Measurements from ENCODE around the gene ATP13A4. TPM values are rescaled to one million over a fixed set of nuclear protein-coding genes. Genes with fewer than 3 reads are reported as not detected.

Gene ATP13A4
- total and polyA plus RNA-seq, 4 donors, result 0.23 to 2.7 (median 0.50) TPM

DNA sequence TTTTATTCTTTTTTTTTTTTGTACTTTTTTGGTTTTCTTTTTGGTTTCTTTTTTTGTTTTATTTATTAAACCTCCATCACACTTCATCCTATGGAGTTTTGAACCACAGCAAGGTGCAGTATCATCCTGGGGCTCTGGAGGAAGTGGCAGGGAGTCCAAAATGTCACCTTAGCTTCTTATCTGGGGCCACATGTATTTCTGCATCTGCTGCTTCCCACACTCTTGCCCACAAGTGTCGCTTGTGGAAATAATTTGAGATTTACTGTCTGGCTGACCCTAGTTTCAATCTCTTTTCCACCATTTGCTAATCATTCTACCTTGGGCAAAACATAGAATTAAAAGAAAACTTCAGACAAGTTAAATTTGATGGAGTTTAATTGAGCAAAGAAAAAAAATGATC, 44.7 kb upstream of the ATP13A4 start (continued):
- TF ChIP-seq, protein P1, sequence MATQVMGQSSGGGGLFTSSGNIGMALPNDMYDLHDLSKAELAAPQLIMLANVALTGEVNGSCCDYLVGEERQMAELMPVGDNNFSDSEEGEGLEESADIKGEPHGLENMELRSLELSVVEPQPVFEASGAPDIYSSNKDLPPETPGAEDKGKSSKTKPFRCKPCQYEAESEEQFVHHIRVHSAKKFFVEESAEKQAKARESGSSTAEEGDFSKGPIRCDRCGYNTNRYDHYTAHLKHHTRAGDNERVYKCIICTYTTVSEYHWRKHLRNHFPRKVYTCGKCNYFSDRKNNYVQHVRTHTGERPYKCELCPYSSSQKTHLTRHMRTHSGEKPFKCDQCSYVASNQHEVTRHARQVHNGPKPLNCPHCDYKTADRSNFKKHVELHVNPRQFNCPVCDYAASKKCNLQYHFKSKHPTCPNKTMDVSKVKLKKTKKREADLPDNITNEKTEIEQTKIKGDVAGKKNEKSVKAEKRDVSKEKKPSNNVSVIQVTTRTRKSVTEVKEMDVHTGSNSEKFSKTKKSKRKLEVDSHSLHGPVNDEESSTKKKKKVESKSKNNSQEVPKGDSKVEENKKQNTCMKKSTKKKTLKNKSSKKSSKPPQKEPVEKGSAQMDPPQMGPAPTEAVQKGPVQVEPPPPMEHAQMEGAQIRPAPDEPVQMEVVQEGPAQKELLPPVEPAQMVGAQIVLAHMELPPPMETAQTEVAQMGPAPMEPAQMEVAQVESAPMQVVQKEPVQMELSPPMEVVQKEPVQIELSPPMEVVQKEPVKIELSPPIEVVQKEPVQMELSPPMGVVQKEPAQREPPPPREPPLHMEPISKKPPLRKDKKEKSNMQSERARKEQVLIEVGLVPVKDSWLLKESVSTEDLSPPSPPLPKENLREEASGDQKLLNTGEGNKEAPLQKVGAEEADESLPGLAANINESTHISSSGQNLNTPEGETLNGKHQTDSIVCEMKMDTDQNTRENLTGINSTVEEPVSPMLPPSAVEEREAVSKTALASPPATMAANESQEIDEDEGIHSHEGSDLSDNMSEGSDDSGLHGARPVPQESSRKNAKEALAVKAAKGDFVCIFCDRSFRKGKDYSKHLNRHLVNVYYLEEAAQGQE (IDR thresholded peaks at IDR 0.05), result no peak

DNA sequence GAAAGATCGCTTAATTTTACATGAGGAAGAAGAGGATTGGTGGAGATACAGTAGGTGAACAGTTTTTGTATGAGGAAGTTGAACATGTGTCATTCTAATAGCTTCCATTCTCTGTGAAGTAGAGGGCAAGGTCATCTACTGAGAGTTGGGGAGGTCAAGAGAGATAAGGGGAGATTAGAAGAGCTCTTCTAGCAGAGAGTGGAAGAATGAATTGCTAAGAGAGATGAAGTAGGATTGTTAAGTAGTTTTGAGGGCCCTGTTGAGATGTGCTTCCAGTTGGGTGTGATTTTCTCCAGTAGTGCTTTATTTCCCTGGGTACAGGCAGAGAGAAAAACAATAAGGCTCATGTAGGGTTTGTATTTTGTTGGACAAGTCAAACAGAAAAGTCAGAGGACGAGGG, 43.5 kb upstream of the ATP13A4 start:
- H3K9ac ChIP-seq (ENCODE audit: low read depth in 1 of 2, low read length in 2 of 2), result no peak overlapping the region
- H3K27ac ChIP-seq (ENCODE audit: low read depth in 1 of 2, low read length in 2 of 2), result no peak overlapping the region
- TF ChIP-seq NR2F2 (IDR thresholded peaks at IDR 0.05) (no peak), SP1 (IDR thresholded peaks at IDR 0.05) (no peak), FOXA1 (IDR thresholded peaks at IDR 0.05) (no peak), YY1 (IDR thresholded peaks at IDR 0.05) (no peak), JUND (IDR thresholded peaks at IDR 0.05) (no peak), HNF4G (IDR thresholded peaks at IDR 0.05) (no peak), RXRA (IDR thresholded peaks at IDR 0.05) (no peak), HNF4A (conservative IDR thresholded peaks at IDR 0.05) (no peak), GABPA (IDR thresholded peaks at IDR 0.05 in 1 of 2, conservative IDR thresholded peaks at IDR 0.05 in 1 of 2) (no peak), FOXA2 (IDR thresholded peaks at IDR 0.05) (no peak), EGR1 (IDR thresholded peaks at IDR 0.05; ENCODE audit: low read depth in 2 of 2) (no peak), TAF1 (conservative IDR thresholded peaks at IDR 0.05) (no peak)
- TF ChIP-seq, protein P2, sequence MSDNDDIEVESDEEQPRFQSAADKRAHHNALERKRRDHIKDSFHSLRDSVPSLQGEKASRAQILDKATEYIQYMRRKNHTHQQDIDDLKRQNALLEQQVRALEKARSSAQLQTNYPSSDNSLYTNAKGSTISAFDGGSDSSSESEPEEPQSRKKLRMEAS (IDR thresholded peaks at IDR 0.05), result no peak
- TF ChIP-seq, protein P3, sequence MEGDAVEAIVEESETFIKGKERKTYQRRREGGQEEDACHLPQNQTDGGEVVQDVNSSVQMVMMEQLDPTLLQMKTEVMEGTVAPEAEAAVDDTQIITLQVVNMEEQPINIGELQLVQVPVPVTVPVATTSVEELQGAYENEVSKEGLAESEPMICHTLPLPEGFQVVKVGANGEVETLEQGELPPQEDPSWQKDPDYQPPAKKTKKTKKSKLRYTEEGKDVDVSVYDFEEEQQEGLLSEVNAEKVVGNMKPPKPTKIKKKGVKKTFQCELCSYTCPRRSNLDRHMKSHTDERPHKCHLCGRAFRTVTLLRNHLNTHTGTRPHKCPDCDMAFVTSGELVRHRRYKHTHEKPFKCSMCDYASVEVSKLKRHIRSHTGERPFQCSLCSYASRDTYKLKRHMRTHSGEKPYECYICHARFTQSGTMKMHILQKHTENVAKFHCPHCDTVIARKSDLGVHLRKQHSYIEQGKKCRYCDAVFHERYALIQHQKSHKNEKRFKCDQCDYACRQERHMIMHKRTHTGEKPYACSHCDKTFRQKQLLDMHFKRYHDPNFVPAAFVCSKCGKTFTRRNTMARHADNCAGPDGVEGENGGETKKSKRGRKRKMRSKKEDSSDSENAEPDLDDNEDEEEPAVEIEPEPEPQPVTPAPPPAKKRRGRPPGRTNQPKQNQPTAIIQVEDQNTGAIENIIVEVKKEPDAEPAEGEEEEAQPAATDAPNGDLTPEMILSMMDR (IDR thresholded peaks at IDR 0.05; ENCODE audit: low read depth, low read length, missing input control), result no peak
- TF ChIP-seq, protein P1 (IDR thresholded peaks at IDR 0.05), result no peak
- TF ChIP-seq, protein P4, sequence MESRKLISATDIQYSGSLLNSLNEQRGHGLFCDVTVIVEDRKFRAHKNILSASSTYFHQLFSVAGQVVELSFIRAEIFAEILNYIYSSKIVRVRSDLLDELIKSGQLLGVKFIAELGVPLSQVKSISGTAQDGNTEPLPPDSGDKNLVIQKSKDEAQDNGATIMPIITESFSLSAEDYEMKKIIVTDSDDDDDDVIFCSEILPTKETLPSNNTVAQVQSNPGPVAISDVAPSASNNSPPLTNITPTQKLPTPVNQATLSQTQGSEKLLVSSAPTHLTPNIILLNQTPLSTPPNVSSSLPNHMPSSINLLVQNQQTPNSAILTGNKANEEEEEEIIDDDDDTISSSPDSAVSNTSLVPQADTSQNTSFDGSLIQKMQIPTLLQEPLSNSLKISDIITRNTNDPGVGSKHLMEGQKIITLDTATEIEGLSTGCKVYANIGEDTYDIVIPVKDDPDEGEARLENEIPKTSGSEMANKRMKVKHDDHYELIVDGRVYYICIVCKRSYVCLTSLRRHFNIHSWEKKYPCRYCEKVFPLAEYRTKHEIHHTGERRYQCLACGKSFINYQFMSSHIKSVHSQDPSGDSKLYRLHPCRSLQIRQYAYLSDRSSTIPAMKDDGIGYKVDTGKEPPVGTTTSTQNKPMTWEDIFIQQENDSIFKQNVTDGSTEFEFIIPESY (IDR thresholded peaks at IDR 0.05), result no peak
- H3K4me1 ChIP-seq (ENCODE audit: control insufficient read depth in 4 of 4, insufficient read depth in 4 of 4, low read length in 3 of 4), result peaks cover 0 to 17% (median 13%) of the 10 kb centered on the region in 4 donors
- H3K9me3 ChIP-seq (ENCODE audit: control insufficient read depth in 4 of 4, low read length in 3 of 4), result no peaks in the 10 kb centered on the region
- DNase-seq (ENCODE audit: low spot score), result no peak
- WGBS, result 97% methylated on average over 2 of the region's 2 CpGs
- no peak overlapping the region for H3K4me3 ChIP-seq (ENCODE audit: low read depth in 1 of 3, low read length in 3 of 3)
- peaks cover 0 to 1% (median 0%) of the 10 kb centered on the region in 4 donors for H3K36me3 ChIP-seq (ENCODE audit: control insufficient read depth in 4 of 4, insufficient read depth in 3 of 4, low read depth in 1 of 4, low read length in 3 of 4)
- no peaks in the 10 kb centered on the region for H3K27me3 ChIP-seq (ENCODE audit: control insufficient read depth in 4 of 4, insufficient read depth in 4 of 4, low read length in 3 of 4)
